SU-DHL-6 (cell line): ENCODE results near the gene UMODL1.

Experiments used
- H2AFZ ChIP-seq: fragments of 200-600 bp; sonication (generic); 2 replicates; pipeline ENCODE4 v1.6.1; 2014; ENCODE audit warnings: low read depth, mild to moderate bottlenecking, moderate library complexity, mixed read lengths, antibody characterized with exemption, low read length; ENCODE audit not compliant: severe bottlenecking
- H3F3A ChIP-seq: fragments of 200-600 bp; shearing (Covaris generic); 2 replicates; pipeline ENCODE4 v1.6.0; 2016; ENCODE audit warnings: antibody characterized with exemption, mild to moderate bottlenecking; ENCODE audit not compliant: insufficient read depth
- H3K27ac ChIP-seq: fragments of 200-600 bp; sonication (generic); 2 replicates; pipeline ENCODE4 v1.5.1; 2016; ENCODE audit warnings: low read depth, mild to moderate bottlenecking, low read length, moderate library complexity, mixed read lengths
- H3K27me3 ChIP-seq: fragments of 200-600 bp; sonication (generic), shearing (Covaris generic); 2 replicates; pipeline ENCODE4 v1.6.0; 2014; ENCODE audit warnings: mild to moderate bottlenecking, low read length
- H3K36me3 ChIP-seq: fragments of 200-600 bp; sonication (generic); 2 replicates; pipeline ENCODE4 v1.6.1; 2014; ENCODE audit warnings: mild to moderate bottlenecking, low read length, mixed read lengths
- H3K4me2 ChIP-seq: fragments of 300-600, 200-600 bp; shearing (Covaris generic), sonication (generic); 2 replicates; pipeline ENCODE4 v1.6.0; 2014; ENCODE audit warnings: low read length, low read depth, mild to moderate bottlenecking; ENCODE audit not compliant: poor library complexity, severe bottlenecking
- H3K4me3 ChIP-seq: fragments of 200-600 bp; sonication (generic); 2 replicates; pipeline ENCODE4 v1.5.1; 2014; ENCODE audit warnings: antibody characterized with exemption, low read length, mild to moderate bottlenecking, mixed read lengths; ENCODE audit not compliant: insufficient read depth, poor library complexity, severe bottlenecking
- H3K79me2 ChIP-seq: fragments of 200-600 bp; sonication (generic); 2 replicates; pipeline ENCODE4 v1.6.1; 2014; ENCODE audit warnings: mild to moderate bottlenecking, low read length, moderate library complexity; ENCODE audit not compliant: insufficient read depth
- H3K9ac ChIP-seq: fragments of 200-600 bp; sonication (generic); 2 replicates; pipeline ENCODE4 v1.7.0; 2014; ENCODE audit warnings: mild to moderate bottlenecking, low read length
- H3K9me2 ChIP-seq: fragments of 200-600 bp; sonication (generic); replicated peaks from 2 replicates; pipeline ENCODE4 v1.6.1; 2014; ENCODE audit warnings: low read length; ENCODE audit not compliant: insufficient read depth
- H3K9me3 ChIP-seq: fragments of 200-600 bp; sonication (generic); 2 replicates; pipeline ENCODE4 v1.6.1; 2014; ENCODE audit warnings: low read length, mixed read lengths; ENCODE audit not compliant: insufficient read depth
- H4K20me1 ChIP-seq: fragments of 200-600 bp; sonication (generic); 2 replicates; pipeline ENCODE4 v1.6.1; 2014; ENCODE audit warnings: low read depth, mild to moderate bottlenecking, antibody characterized with exemption, low read length, moderate library complexity, mixed read lengths
- CTCF ChIP-seq: fragments of 200-600 bp; sonication (generic); IDR thresholded peaks from one replicate; pipeline ENCODE4 v1.5.1; 2017; ENCODE audit warnings: antibody characterized with exemption, mild to moderate bottlenecking, low read length, moderate library complexity; ENCODE audit not compliant: insufficient read depth, poor library complexity, severe bottlenecking
- EZH2phosphoT487 ChIP-seq: fragments of 200-600 bp; sonication (generic), shearing (Covaris generic); conservative IDR thresholded peaks from 2 replicates; pipeline ENCODE4 v1.6.1; 2018; ENCODE audit warnings: mild to moderate bottlenecking, antibody characterized with exemption, low read length, moderate library complexity, mixed read lengths

UMODL1 gene

DNA sequence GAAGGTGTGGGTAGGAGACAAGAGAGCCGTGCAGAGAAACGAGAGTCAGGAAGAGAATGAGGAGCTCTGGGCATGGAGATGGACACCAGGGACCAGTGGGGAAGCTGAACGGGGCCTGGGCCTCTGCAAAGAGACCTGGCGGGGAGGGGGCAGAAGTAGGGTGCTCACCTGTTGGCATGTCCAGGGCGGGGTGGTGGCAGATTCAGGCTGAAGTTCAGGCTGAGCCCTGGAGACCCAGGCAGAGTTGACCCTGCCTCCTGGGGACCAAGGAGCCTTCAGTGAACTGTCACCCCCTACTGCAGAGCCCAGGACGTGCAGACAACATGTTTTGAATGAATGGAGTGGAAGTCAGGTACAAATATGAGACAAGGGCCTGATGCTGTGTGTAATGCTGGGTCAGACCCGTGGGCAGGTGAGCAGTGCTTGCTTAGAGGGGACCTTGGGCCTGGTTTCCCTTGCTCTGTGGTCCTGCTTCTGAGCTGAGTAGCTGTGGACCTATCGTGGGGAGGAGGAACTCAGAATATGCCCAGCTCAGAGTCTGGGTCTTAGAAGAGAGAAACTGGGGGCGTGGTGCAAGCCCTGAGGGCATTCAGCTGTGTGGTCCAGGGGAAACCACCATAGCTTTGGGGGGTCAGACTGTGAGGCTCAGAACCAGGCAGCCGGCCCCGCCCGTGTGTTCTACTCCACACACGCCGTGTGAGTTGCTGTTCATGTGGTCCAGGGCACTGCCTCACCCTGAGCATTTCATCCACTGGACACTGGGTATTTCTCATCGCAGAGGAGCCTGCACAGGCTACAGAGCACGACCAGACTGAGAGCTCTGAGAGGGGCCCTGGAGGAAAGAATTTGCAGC is 21.3 kb upstream of the UMODL1 start:
- no peaks in the 10 kb centered on the region for H3K27me3 ChIP-seq
- TF ChIP-seq EZH2phosphoT487 = no peak
- TF ChIP-seq CTCF = no peak
- H3K9me3 ChIP-seq = no peaks in the 10 kb centered on the region
- H3K9ac ChIP-seq = no peak overlapping the region
- H3K36me3 ChIP-seq = no peaks in the 10 kb centered on the region
- H2AFZ ChIP-seq = no peak overlapping the region
- H3F3A ChIP-seq = no peaks in the 10 kb centered on the region
- no peak overlapping the region for H3K27ac ChIP-seq
- H3K4me2 ChIP-seq = no peak overlapping the region
- H4K20me1 ChIP-seq = no peaks in the 10 kb centered on the region
- no peaks in the 10 kb centered on the region for H3K79me2 ChIP-seq
- no peaks in the 10 kb centered on the region for H3K9me2 ChIP-seq
- no peak overlapping the region for H3K4me3 ChIP-seq

DNA sequence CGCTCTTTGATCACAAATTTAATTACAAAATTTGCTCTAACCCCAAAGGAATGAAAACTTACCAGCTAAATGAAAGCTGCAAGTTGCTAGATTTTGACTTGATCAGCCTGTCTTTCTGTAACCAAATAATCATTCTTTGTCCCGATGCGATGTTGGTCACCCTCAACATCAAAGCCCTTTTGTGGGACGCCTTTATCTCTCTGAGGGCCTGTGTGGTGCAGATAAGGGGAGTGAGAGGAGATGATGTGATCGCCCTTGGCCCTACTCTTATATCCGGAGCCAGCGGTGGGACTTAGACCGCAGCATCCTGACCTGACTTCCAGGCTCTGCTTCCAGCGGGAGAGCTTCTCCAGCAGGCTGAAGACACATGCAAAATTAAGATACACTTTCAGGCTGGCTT is 19.3 kb upstream of the UMODL1 start:
- Histone ChIP-seq H3F3A (no peaks in the 10 kb centered on the region), H3K9me2 (no peaks in the 10 kb centered on the region), H3K9me3 (no peaks in the 10 kb centered on the region), H3K4me3 (no peak overlapping the region), H3K27me3 (no peaks in the 10 kb centered on the region), H2AFZ (no peak overlapping the region), H3K9ac (no peak overlapping the region), H4K20me1 (no peaks in the 10 kb centered on the region), H3K79me2 (no peaks in the 10 kb centered on the region), H3K27ac (no peak overlapping the region), H3K36me3 (no peaks in the 10 kb centered on the region), H3K4me2 (no peak overlapping the region)
- TF ChIP-seq EZH2phosphoT487 = no peak
- TF ChIP-seq CTCF = no peak

- Histone ChIP-seq H3K9ac (no peak overlapping the region), H3K27me3 (no peaks in the 10 kb centered on the region), H3K4me3 (no peak overlapping the region), H3K79me2 (no peaks in the 10 kb centered on the region), H3F3A (no peaks in the 10 kb centered on the region), H3K27ac (no peak overlapping the region), H3K9me2 (no peaks in the 10 kb centered on the region), H4K20me1 (no peaks in the 10 kb centered on the region), H3K9me3 (no peaks in the 10 kb centered on the region), H3K36me3 (no peaks in the 10 kb centered on the region), H3K4me2 (no peak overlapping the region), H2AFZ (no peak overlapping the region)
- TF ChIP-seq CTCF (no peak), EZH2phosphoT487 (no peak)
Measured at GRCh38 chr21:42055425-42055824, 15.7 kb upstream of the UMODL1 start.
